ENCODE data around the gene MEDAG.

Gene MEDAG

GRCh38 chr13:30943881-30944280 is 37.8 kb downstream of the MEDAG start:
- DNase-seq (ENCODE audit: low read depth), result no peak
- no peak overlapping the region for H3K4me3 ChIP-seq (ENCODE audit: low read depth, low read length)
- TF ChIP-seq, protein P1, sequence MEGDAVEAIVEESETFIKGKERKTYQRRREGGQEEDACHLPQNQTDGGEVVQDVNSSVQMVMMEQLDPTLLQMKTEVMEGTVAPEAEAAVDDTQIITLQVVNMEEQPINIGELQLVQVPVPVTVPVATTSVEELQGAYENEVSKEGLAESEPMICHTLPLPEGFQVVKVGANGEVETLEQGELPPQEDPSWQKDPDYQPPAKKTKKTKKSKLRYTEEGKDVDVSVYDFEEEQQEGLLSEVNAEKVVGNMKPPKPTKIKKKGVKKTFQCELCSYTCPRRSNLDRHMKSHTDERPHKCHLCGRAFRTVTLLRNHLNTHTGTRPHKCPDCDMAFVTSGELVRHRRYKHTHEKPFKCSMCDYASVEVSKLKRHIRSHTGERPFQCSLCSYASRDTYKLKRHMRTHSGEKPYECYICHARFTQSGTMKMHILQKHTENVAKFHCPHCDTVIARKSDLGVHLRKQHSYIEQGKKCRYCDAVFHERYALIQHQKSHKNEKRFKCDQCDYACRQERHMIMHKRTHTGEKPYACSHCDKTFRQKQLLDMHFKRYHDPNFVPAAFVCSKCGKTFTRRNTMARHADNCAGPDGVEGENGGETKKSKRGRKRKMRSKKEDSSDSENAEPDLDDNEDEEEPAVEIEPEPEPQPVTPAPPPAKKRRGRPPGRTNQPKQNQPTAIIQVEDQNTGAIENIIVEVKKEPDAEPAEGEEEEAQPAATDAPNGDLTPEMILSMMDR (conservative IDR thresholded peaks at IDR 0.05; ENCODE audit: low read depth, low read length), result no peak

DNA sequence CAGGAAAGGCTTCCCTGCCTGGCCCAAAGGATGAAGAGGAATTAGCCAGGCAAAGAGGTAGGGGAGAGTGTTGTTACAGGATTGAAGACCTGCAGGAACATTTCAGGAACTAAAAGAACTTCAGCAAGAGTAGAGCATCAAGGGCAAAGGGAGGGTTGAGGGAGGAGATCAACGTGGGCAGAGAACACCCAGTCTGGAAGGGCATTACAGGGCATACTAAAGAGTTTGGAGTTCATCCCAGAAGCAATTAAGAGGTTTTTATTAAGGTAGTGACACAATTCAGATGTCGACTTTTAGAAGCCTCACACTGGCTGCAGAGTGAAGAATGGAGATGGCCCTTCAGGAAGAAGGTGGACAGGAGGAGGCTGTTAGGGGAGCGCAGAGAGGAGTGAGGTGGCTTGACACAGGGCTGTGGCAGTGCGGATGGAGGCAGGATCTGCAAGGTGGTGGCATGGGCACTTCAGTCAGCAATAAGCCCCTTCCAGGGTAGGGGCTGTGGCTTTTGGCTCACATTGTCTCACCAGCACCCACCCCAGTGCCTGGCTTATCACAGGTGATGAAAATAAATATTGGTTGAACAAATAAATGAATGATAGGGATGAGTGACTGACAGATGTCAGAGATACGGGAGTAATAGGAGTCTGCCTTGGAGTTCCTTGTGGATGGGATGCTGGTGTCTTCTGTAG is 51.3 kb downstream of the MEDAG start:
- TF ChIP-seq, protein P1 (conservative IDR thresholded peaks at IDR 0.05; ENCODE audit: low read depth, low read length), result no peak
- DNase-seq (ENCODE audit: low read depth), result no peak
- H3K4me3 ChIP-seq (ENCODE audit: low read depth, low read length), result no peak overlapping the region

GRCh38 chr13:30959678-30960077 is 53.6 kb downstream of the MEDAG start:
- DNase-seq (ENCODE audit: low read depth), result no peak
- no peak overlapping the region for H3K4me3 ChIP-seq (ENCODE audit: low read depth, low read length)
- TF ChIP-seq, protein P1 (conservative IDR thresholded peaks at IDR 0.05; ENCODE audit: low read depth, low read length), result no peak

- DNase-seq (ENCODE audit: low read depth), result peak; percentile 76
- H3K4me3 ChIP-seq (ENCODE audit: low read depth, low read length), result no peak overlapping the region
- TF ChIP-seq, protein P1 (conservative IDR thresholded peaks at IDR 0.05; ENCODE audit: low read depth, low read length), result no peak
These were observed 57.7 kb downstream of the MEDAG start for GRCh38 chr13:30963791-30964190.

DNA sequence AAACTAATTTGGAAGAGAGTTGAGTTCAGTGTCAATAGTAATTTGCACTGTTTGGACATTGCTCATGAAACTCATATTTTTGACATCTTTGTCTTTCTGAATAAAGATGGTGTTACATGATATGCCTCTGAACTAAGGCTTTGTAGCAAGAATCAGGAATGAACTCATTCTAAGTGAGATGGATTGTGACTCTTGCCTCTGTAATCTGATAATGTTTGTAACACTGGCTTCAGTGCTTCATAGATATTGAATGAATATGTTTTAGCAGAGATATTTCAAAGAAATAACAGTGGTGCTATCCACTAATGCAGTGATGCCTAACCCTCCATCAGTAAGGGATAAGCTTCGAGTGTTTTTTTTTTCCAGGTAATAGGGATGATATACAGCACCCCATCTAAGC is 59.3 kb downstream of the MEDAG start:
- TF ChIP-seq, protein P1 (conservative IDR thresholded peaks at IDR 0.05; ENCODE audit: low read depth, low read length), result no peak
- H3K4me3 ChIP-seq (ENCODE audit: low read depth, low read length), result no peak overlapping the region
- peak; percentile 20 for DNase-seq (ENCODE audit: low read depth)

GRCh38 chr13:30966101-30966500 is 60.0 kb downstream of the MEDAG start:
- no peak for DNase-seq (ENCODE audit: low read depth)
- TF ChIP-seq, protein P1 (conservative IDR thresholded peaks at IDR 0.05; ENCODE audit: low read depth, low read length), result no peak
- no peak overlapping the region for H3K4me3 ChIP-seq (ENCODE audit: low read depth, low read length)

DNA sequence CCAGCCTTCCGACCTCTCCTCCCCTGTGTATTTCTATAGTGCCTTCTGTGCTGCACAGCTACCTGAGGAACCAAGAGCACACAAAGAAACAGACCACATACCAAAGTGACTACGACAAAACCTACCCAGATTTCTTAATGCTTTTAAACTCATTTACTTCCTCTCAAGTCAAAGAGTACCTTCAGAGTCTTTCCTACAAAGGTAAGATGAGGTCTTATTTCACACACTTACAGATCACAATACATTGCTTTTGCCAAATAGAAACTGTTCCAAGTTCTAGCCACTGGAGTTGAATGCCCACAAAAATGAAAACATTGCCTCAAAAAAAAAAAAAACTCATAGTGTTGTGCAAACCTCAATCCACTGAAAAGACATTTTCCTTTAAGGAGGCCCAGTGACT is 62.8 kb downstream of the MEDAG start:
- DNase-seq (ENCODE audit: low read depth), result peak; percentile 76
- H3K4me3 ChIP-seq (ENCODE audit: low read depth, low read length), result no peak overlapping the region
- TF ChIP-seq, protein P1 (conservative IDR thresholded peaks at IDR 0.05; ENCODE audit: low read depth, low read length), result no peak

Measured in choroid plexus epithelial cell (primary cell).